Measurements from ENCODE around the gene TSN.

TSN gene

DNA sequence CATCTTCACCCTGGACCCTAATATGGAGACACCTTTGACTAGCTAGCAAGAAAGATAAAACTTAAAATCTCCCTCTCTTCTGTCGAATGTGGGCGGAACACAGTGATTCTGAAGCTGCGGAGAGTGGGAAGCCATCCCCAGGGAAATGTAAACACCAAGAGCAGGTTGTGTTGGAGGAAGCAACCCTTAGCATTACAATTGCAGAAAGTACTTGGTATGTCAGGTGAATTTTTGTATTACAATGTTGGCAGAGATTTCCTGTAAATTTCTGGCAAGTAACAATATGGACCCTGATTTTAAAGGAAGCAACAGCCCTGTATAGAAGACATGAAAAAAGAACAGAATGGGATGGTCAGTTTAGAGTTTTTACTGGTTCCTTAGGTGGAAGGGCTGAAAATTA lies 35.8 kb downstream of the TSN start:
- TF ChIP-seq TAF1 (IDR thresholded peaks at IDR 0.05; ENCODE audit: borderline replicate concordance, insufficient read depth, low read length) (no peak), SIN3A (IDR thresholded peaks at IDR 0.05; ENCODE audit: borderline replicate concordance, insufficient read depth, low read length) (no peak), FOXP2 (optimal IDR thresholded peaks at IDR 0.05; ENCODE audit: borderline replicate concordance, extremely low read depth, extremely low read length, insufficient read depth) (no peak), POLR2AphosphoS5 (IDR thresholded peaks at IDR 0.05; ENCODE audit: low read depth, low read length) (no peak)
- TF ChIP-seq, protein P1, sequence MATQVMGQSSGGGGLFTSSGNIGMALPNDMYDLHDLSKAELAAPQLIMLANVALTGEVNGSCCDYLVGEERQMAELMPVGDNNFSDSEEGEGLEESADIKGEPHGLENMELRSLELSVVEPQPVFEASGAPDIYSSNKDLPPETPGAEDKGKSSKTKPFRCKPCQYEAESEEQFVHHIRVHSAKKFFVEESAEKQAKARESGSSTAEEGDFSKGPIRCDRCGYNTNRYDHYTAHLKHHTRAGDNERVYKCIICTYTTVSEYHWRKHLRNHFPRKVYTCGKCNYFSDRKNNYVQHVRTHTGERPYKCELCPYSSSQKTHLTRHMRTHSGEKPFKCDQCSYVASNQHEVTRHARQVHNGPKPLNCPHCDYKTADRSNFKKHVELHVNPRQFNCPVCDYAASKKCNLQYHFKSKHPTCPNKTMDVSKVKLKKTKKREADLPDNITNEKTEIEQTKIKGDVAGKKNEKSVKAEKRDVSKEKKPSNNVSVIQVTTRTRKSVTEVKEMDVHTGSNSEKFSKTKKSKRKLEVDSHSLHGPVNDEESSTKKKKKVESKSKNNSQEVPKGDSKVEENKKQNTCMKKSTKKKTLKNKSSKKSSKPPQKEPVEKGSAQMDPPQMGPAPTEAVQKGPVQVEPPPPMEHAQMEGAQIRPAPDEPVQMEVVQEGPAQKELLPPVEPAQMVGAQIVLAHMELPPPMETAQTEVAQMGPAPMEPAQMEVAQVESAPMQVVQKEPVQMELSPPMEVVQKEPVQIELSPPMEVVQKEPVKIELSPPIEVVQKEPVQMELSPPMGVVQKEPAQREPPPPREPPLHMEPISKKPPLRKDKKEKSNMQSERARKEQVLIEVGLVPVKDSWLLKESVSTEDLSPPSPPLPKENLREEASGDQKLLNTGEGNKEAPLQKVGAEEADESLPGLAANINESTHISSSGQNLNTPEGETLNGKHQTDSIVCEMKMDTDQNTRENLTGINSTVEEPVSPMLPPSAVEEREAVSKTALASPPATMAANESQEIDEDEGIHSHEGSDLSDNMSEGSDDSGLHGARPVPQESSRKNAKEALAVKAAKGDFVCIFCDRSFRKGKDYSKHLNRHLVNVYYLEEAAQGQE (IDR thresholded peaks at IDR 0.05; ENCODE audit: insufficient read depth in 1 of 2, low read depth in 2 of 2, low read length in 2 of 2): no peak

DNA sequence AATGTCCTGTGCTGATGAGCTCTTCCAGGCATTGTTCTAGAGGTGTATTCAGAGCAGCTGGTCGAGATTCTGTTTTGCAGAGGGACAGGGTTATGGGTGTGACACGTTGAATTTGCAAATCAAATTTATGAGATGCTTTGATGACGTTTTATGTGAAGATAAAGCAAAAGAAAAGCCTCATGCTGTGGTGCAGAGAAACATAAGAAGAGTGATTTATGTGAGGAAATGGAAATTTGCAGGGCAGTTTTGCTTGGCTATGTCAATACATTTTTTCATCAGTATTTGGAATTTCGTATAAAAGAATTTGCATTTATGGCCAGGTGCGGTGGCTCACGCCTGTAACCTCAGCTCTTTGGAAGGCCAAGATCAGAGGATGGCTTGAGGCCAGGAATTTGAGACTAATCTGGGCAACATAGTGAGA lies 36.4 kb downstream of the TSN start:
- TF ChIP-seq TAF1 (IDR thresholded peaks at IDR 0.05; ENCODE audit: borderline replicate concordance, insufficient read depth, low read length) (no peak), POLR2AphosphoS5 (IDR thresholded peaks at IDR 0.05; ENCODE audit: low read depth, low read length) (no peak), SIN3A (IDR thresholded peaks at IDR 0.05; ENCODE audit: borderline replicate concordance, insufficient read depth, low read length) (no peak)

DNA sequence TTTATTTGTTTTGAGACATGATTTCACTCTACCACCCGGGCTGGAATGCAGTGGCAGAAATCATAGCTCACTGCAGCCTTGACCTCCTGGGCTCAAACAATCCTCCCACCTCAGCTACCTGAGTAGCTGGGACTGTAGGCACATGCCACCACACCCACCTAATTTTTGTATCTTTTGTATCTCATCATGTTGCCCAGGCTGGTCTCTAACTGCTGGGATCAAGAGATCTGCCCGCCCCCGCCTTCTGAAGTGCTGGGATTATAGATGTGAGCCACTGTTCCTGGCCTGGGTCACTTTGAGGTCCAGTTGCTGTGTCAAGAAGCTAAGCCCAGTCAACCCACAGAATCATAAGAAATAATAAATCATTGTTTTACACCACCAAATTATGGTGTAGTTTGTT lies 38.4 kb downstream of the TSN start:
- TF ChIP-seq, protein P1 (IDR thresholded peaks at IDR 0.05; ENCODE audit: insufficient read depth in 1 of 2, low read depth in 2 of 2, low read length in 2 of 2): no peak
- TF ChIP-seq FOXP2 (optimal IDR thresholded peaks at IDR 0.05; ENCODE audit: borderline replicate concordance, extremely low read depth, extremely low read length, insufficient read depth) (no peak), SIN3A (IDR thresholded peaks at IDR 0.05; ENCODE audit: borderline replicate concordance, insufficient read depth, low read length) (no peak), TAF1 (IDR thresholded peaks at IDR 0.05; ENCODE audit: borderline replicate concordance, insufficient read depth, low read length) (no peak), POLR2AphosphoS5 (IDR thresholded peaks at IDR 0.05; ENCODE audit: low read depth, low read length) (no peak)

DNA sequence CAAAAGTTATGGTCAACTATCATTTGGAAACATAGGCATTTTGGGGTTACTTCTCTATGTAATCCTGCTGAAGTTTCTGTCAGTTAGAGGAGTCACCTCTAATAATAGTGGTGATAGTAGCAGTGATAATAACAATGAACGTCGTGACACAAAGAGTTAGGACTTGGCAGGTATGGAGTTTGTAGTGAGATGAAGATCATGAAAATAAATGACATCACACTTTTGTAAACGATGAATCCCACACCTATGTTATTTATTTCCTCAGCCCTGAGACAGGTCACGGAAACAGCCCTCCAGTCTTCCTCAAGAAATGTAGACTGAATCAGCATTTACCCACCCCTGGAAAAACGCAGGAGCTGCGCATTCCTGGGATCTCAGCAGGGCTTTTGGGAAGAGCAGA lies 38.8 kb downstream of the TSN start:
- TF ChIP-seq TAF1 (IDR thresholded peaks at IDR 0.05; ENCODE audit: borderline replicate concordance, insufficient read depth, low read length): no peak
- TF ChIP-seq SIN3A (IDR thresholded peaks at IDR 0.05; ENCODE audit: borderline replicate concordance, insufficient read depth, low read length): no peak
- TF ChIP-seq FOXP2 (optimal IDR thresholded peaks at IDR 0.05; ENCODE audit: borderline replicate concordance, extremely low read depth, extremely low read length, insufficient read depth): no peak
- TF ChIP-seq, protein P1 (IDR thresholded peaks at IDR 0.05; ENCODE audit: insufficient read depth in 1 of 2, low read depth in 2 of 2, low read length in 2 of 2): no peak
- no peak for TF ChIP-seq POLR2AphosphoS5 (IDR thresholded peaks at IDR 0.05; ENCODE audit: low read depth, low read length)

DNA sequence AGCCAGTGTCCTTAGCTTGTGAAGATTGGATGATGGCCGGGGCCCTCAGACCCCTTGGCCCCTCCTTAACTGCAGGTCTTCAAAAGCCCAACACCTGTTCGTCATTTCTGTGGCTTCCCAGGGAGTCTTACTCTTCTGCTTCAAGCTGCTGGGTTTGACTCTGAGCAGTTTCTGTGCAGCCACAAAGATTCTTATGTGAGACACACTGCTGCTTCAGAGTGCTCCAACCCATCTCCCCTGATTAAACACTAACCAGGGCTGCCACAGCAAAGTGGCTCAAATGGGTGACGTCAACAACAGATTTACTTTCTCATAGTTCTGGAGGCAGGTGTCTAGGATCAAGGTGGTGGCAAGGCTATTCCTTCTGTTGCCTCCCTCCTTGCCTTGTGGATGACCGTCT lies 40.8 kb downstream of the TSN start:
- TF ChIP-seq, protein P1 (IDR thresholded peaks at IDR 0.05; ENCODE audit: insufficient read depth in 1 of 2, low read depth in 2 of 2, low read length in 2 of 2): no peak
- TF ChIP-seq POLR2AphosphoS5 (IDR thresholded peaks at IDR 0.05; ENCODE audit: low read depth, low read length) (no peak), FOXP2 (optimal IDR thresholded peaks at IDR 0.05; ENCODE audit: borderline replicate concordance, extremely low read depth, extremely low read length, insufficient read depth) (no peak), TAF1 (IDR thresholded peaks at IDR 0.05; ENCODE audit: borderline replicate concordance, insufficient read depth, low read length) (no peak), SIN3A (IDR thresholded peaks at IDR 0.05; ENCODE audit: borderline replicate concordance, insufficient read depth, low read length) (no peak)

All from PFSK-1 (cell line).